ENCODE data around the gene OCLN.
A peak's percentile ranks its signal among the peaks of the same experiment; 100 is the strongest.
"Not testable (repeated sequence)": the region's sequence is repeated elsewhere in the genome, so short reads cannot be mapped to it uniquely, and the experiment has no call there.

OCLN gene

GRCh38 chr5:69491838-69492390 lies 676 bp upstream of the OCLN start:
- no peak for DNase-seq

GRCh38 chr5:69492923-69493395 lies 369 bp downstream of the OCLN start:
- peak; percentile 10 for DNase-seq

GRCh38 chr5:69493396-69494133 lies 975 bp downstream of the OCLN start:
- DNase-seq: peak; percentile 6

GRCh38 chr5:69494452-69494851 lies 1.9 kb downstream of the OCLN start:
- no peak for DNase-seq

- DNase-seq: no peak
Measured at GRCh38 chr5:69497006-69497520, 4.5 kb downstream of the OCLN start.

GRCh38 chr5:69498384-69498783 lies 5.8 kb downstream of the OCLN start:
- no peak for DNase-seq

- no peak for DNase-seq
Measured at GRCh38 chr5:69502367-69502766, 9.8 kb downstream of the OCLN start.

- no peak for DNase-seq
Measured at GRCh38 chr5:69502767-69503488, 10.3 kb downstream of the OCLN start.

GRCh38 chr5:69504036-69504435 lies 11.4 kb downstream of the OCLN start:
- no peak for DNase-seq

GRCh38 chr5:69505306-69505705 lies 12.7 kb downstream of the OCLN start:
- DNase-seq: no peak

- no peak for DNase-seq
Measured at GRCh38 chr5:69509212-69509611, 16.6 kb downstream of the OCLN start.

GRCh38 chr5:69510694-69511093 lies 18.1 kb downstream of the OCLN start:
- no peak for DNase-seq

GRCh38 chr5:69512740-69513260 lies 20.2 kb downstream of the OCLN start:
- no peak for DNase-seq

GRCh38 chr5:69515570-69515969 lies 23.0 kb downstream of the OCLN start:
- DNase-seq: not testable (repeated sequence)

GRCh38 chr5:69516769-69517168 lies 24.2 kb downstream of the OCLN start:
- no peak for DNase-seq

- no peak for DNase-seq
Measured at GRCh38 chr5:69517763-69518212, 25.2 kb downstream of the OCLN start.

GRCh38 chr5:69519285-69519684 lies 26.7 kb downstream of the OCLN start:
- DNase-seq: no peak

- DNase-seq: no peak
Measured at GRCh38 chr5:69522035-69522434, 29.4 kb downstream of the OCLN start.

- DNase-seq: no peak
Measured at GRCh38 chr5:69525490-69525889, 32.9 kb downstream of the OCLN start.

- no peak for DNase-seq
Measured at GRCh38 chr5:69526660-69527059, 34.1 kb downstream of the OCLN start.

- no peak for DNase-seq
Measured at GRCh38 chr5:69527128-69527770, 34.7 kb downstream of the OCLN start.

GRCh38 chr5:69528035-69528434 lies 35.4 kb downstream of the OCLN start:
- DNase-seq: no peak

GRCh38 chr5:69528609-69529008 lies 36.0 kb downstream of the OCLN start:
- DNase-seq: no peak
